ENCODE data around the gene EIF6. TPM values are rescaled to one million over a fixed set of nuclear protein-coding genes. Genes with fewer than 3 reads are reported as not detected.

EIF6 gene
- total RNA-seq, 1 experiment from 2014 or later: 255 TPM

- Histone ChIP-seq H4K20me1 (ENCODE audit: insufficient read depth) (no peaks in the 10 kb centered on the region), H3K79me2 (ENCODE audit: low read depth) (no peaks in the 10 kb centered on the region), H3K27ac (no peak overlapping the region), H3K36me3 (ENCODE audit: low read depth) (no peaks in the 10 kb centered on the region), H3K9me3 (ENCODE audit: insufficient read depth, low read depth) (no peaks in the 10 kb centered on the region), H3K27me3 (ENCODE audit: insufficient read depth, low read depth) (no peaks in the 10 kb centered on the region), H2AFZ (no peak overlapping the region), H3K4me1 (replicated peaks; ENCODE audit: insufficient read depth) (no peaks in the 10 kb centered on the region), H3F3A (ENCODE audit: insufficient read depth, low read depth) (no peaks in the 10 kb centered on the region), H3K9me2 (ENCODE audit: insufficient read depth) (no peaks in the 10 kb centered on the region), H3K4me2 (no peak overlapping the region), H3K4me3 (no peak overlapping the region)
- BruUV-seq (replicated peaks): no TSS peak
- TF ChIP-seq CTCF (conservative IDR thresholded peaks at IDR 0.05): no peak
- ChIA-PET CTCF (interaction anchor here (0.6 kb wide), 1 partner anchor 438 kb away, joined by 4 read pairs; no protein-coding TSS in a partner anchor), POLR2A (ENCODE audit: unreplicated experiment) (no interaction called here)
- intact Hi-C loops (cut with micrococcal nuclease; ENCODE audit: unreplicated experiment): no loop called here
- DNase-seq: no peak
Observed at GRCh38 chr20:35294293-35294685, 9.7 kb upstream of the EIF6 start.

- Histone ChIP-seq H3K4me3 (no peak overlapping the region), H4K20me1 (ENCODE audit: insufficient read depth) (no peaks in the 10 kb centered on the region), H3K27ac (no peak overlapping the region), H3K9me3 (ENCODE audit: insufficient read depth, low read depth) (no peaks in the 10 kb centered on the region), H3K36me3 (ENCODE audit: low read depth) (no peaks in the 10 kb centered on the region), H3K4me1 (replicated peaks; ENCODE audit: insufficient read depth) (no peaks in the 10 kb centered on the region), H3K4me2 (no peak overlapping the region), H3K9me2 (ENCODE audit: insufficient read depth) (no peaks in the 10 kb centered on the region), H3K27me3 (ENCODE audit: insufficient read depth, low read depth) (no peaks in the 10 kb centered on the region), H2AFZ (no peak overlapping the region), H3K79me2 (ENCODE audit: low read depth) (no peaks in the 10 kb centered on the region), H3F3A (ENCODE audit: insufficient read depth, low read depth) (no peaks in the 10 kb centered on the region)
- intact Hi-C loops (cut with micrococcal nuclease; ENCODE audit: unreplicated experiment): no loop called here
- BruUV-seq (replicated peaks): no TSS peak
- no peak for TF ChIP-seq CTCF (conservative IDR thresholded peaks at IDR 0.05)
- no peak for TF ChIP-seq EZH2 (IDR thresholded peaks at IDR 0.05; ENCODE audit: low read depth)
- POLR2A ChIA-PET (ENCODE audit: unreplicated experiment): interaction anchor here (0.7 kb wide), 1 partner anchor 246 kb away, joined by 4 read pairs; no protein-coding TSS in a partner anchor
- DNase-seq: no peak
- CTCF ChIA-PET: interaction anchor here (0.6 kb wide), 1 partner anchor 437 kb away, joined by 4 read pairs; no protein-coding TSS in a partner anchor
Observed at GRCh38 chr20:35293303-35294292, 9.0 kb upstream of the EIF6 start.

- POLR2A ChIA-PET (ENCODE audit: unreplicated experiment): interaction anchor here (0.7 kb wide), 1 partner anchor 247 kb away, joined by 4 read pairs; no protein-coding TSS in a partner anchor
- H3K4me3 ChIP-seq: no peak overlapping the region
- no TSS peak for BruUV-seq (replicated peaks)
Observed at GRCh38 chr20:35292504-35293285, 8.1 kb upstream of the EIF6 start.

More at GRCh38 chr20:35292504-35293285, 8.1 kb upstream of the EIF6 start:
- H3K4me1 ChIP-seq (replicated peaks; ENCODE audit: insufficient read depth): no peaks in the 10 kb centered on the region
- no peak overlapping the region for H2AFZ ChIP-seq
- H3K4me2 ChIP-seq: no peak overlapping the region
- no peaks in the 10 kb centered on the region for H3F3A ChIP-seq (ENCODE audit: insufficient read depth, low read depth)
- no peak for DNase-seq
- H3K36me3 ChIP-seq (ENCODE audit: low read depth): no peaks in the 10 kb centered on the region
- no peaks in the 10 kb centered on the region for H3K9me2 ChIP-seq (ENCODE audit: insufficient read depth)
- intact Hi-C loops (cut with micrococcal nuclease; ENCODE audit: unreplicated experiment): no loop called here
- H3K9me3 ChIP-seq (ENCODE audit: insufficient read depth, low read depth): no peaks in the 10 kb centered on the region
- no peaks in the 10 kb centered on the region for H4K20me1 ChIP-seq (ENCODE audit: insufficient read depth)
- CTCF ChIA-PET: no interaction called here
- H3K27me3 ChIP-seq (ENCODE audit: insufficient read depth, low read depth): no peaks in the 10 kb centered on the region
- H3K27ac ChIP-seq: no peak overlapping the region
- TF ChIP-seq EZH2 (IDR thresholded peaks at IDR 0.05; ENCODE audit: low read depth) (no peak), CTCF (conservative IDR thresholded peaks at IDR 0.05) (no peak)
- no peaks in the 10 kb centered on the region for H3K79me2 ChIP-seq (ENCODE audit: low read depth)

Data from PC-9 (cell line).